Mammary epithelial cell (primary cell): Measurements from ENCODE around the gene SKAP2.

Experiments used
- CTCF ChIP-seq, 2 donors: IDR thresholded peaks in 1 of 2; conservative IDR thresholded peaks in 1 of 2; 2 replicates each; pipeline ENCODE4 v1.5.1; 2011 to 2012; ENCODE audit warnings: inconsistent platforms in 2 of 2, low read length in 2 of 2, mild to moderate bottlenecking in 2 of 2, control low read depth in 1 of 2, low read depth in 1 of 2; ENCODE audit not compliant: insufficient read depth in 1 of 2; ENCODE audit errors: extremely low read depth in 1 of 2
- EZH2 ChIP-seq: IDR thresholded peaks from 2 replicates; pipeline ENCODE4 v1.6.1; 2012; ENCODE audit warnings: low read length, inconsistent platforms, borderline replicate concordance

GRCh38 chr7:26659121-26659520, 205.3 kb downstream of the SKAP2 start:
- TF ChIP-seq CTCF (conservative IDR thresholded peaks at IDR 0.05 in 1 of 2, IDR thresholded peaks at IDR 0.05 in 1 of 2; ENCODE audit: extremely low read depth in 1 of 2, insufficient read depth in 1 of 2, low read depth in 1 of 2, low read length in 2 of 2): no peak
- TF ChIP-seq EZH2: no peak
